ENCODE results near the gene LPGAT1.

Gene LPGAT1

DNA sequence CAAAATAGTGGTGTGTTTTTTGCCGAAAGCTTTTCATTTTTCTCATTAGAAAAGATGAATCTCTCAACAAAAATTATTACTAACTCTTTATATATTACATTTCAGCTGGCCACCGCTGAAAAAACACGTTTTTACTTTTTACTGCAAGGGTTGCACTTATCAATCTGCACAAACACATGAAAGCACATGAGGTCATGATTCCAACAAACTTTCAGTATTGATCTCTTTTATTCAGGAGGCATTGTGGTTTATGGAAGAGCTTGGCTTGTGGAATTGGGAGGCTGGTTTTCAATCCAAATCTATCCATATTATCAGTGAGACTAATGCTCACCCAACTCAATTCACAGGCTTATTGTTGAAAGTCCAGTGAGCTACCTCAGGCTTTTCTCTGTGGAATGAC, 20.6 kb upstream of the LPGAT1 start:
- TF ChIP-seq TAF1 (IDR thresholded peaks at IDR 0.05; ENCODE audit: low read depth, low read length) (no peak), PAX5 (IDR thresholded peaks at IDR 0.05; ENCODE audit: insufficient read depth, low read length, severe bottlenecking) (no peak), POLR2A (IDR thresholded peaks at IDR 0.05; ENCODE audit: low read depth, low read length) (no peak), POLR2AphosphoS5 (IDR thresholded peaks at IDR 0.05; ENCODE audit: low read depth, low read length) (no peak), SPI1 (IDR thresholded peaks at IDR 0.05; ENCODE audit: low read depth, low read length) (no peak), POU2F2 (IDR thresholded peaks at IDR 0.05; ENCODE audit: low read depth, low read length) (no peak)
- DNase-seq (ENCODE audit: insufficient read length, low spot score) = no peak
- no peak for FAIRE-seq

DNA sequence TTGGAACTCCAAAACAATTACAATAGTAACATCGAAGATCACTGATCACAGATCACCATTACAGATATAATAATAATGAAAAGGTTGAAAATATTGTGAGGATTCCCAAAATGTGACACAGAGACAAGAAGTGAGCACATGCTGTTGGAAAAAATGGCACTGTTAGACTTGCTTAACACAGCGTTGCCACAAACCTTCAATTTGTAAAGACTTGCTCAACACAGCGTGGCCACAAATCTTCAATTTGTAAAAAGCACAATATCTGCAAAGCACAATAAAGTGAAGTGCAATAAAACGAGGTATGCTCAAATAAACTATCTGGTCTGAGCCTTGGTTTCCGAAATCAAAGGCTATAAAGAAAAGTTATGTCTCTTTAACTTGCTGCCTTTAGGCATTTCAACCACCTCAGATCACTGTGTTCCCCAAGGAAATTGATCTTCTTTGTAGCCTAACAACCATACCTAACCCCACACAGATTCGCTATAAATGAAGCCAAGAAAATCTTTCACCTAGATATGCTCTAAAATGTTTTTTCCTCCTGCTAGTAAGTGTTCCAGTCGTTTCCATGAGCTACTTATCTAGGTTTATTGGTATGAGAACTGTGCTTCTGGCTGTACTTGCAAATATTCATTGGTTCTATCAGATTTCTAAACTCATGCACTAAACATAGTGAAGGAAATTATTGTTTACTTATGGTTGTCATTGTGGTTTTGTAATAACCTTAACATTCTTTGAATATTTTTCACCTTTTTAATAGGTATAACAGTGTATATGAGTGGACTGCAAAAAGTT, 13.1 kb upstream of the LPGAT1 start:
- peak; percentile 74 for FAIRE-seq
- no peak for DNase-seq (ENCODE audit: insufficient read length, low spot score)
- TF ChIP-seq POU2F2 (IDR thresholded peaks at IDR 0.05; ENCODE audit: low read depth, low read length) = no peak
- TF ChIP-seq PAX5 (IDR thresholded peaks at IDR 0.05; ENCODE audit: insufficient read depth, low read length, severe bottlenecking) = no peak
- TF ChIP-seq SPI1 (IDR thresholded peaks at IDR 0.05; ENCODE audit: low read depth, low read length) = no peak
- TF ChIP-seq POLR2A (IDR thresholded peaks at IDR 0.05; ENCODE audit: low read depth, low read length) = no peak
- no peak for TF ChIP-seq POLR2AphosphoS5 (IDR thresholded peaks at IDR 0.05; ENCODE audit: low read depth, low read length)
- no peak for TF ChIP-seq TAF1 (IDR thresholded peaks at IDR 0.05; ENCODE audit: low read depth, low read length)

DNA sequence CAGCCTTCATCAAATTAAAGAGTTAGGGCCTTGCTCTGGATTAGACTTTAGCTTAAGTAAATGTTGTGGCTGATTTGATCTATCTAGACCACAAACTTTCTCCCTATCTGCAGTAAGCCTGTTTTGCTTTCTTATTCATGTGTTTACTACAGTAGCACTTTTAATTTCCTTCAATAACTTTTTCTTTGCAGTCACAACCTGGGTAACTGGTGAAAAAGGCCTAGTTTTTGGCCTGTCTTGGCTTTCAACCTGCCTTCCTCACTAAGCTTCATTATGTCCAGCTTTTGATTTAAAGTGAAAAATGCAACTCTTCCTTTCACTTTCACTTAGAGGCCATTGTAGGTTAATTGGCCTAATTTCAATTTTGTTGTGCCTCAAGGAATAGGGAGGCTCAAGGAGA, 12.5 kb upstream of the LPGAT1 start:
- TF ChIP-seq POLR2A (IDR thresholded peaks at IDR 0.05; ENCODE audit: low read depth, low read length) (no peak), POU2F2 (IDR thresholded peaks at IDR 0.05; ENCODE audit: low read depth, low read length) (no peak), PAX5 (IDR thresholded peaks at IDR 0.05; ENCODE audit: insufficient read depth, low read length, severe bottlenecking) (no peak), POLR2AphosphoS5 (IDR thresholded peaks at IDR 0.05; ENCODE audit: low read depth, low read length) (no peak), SPI1 (IDR thresholded peaks at IDR 0.05; ENCODE audit: low read depth, low read length) (no peak), TAF1 (IDR thresholded peaks at IDR 0.05; ENCODE audit: low read depth, low read length) (no peak)
- FAIRE-seq (peak; percentile 13), DNase-seq (ENCODE audit: insufficient read length, low spot score) (no peak)

DNA sequence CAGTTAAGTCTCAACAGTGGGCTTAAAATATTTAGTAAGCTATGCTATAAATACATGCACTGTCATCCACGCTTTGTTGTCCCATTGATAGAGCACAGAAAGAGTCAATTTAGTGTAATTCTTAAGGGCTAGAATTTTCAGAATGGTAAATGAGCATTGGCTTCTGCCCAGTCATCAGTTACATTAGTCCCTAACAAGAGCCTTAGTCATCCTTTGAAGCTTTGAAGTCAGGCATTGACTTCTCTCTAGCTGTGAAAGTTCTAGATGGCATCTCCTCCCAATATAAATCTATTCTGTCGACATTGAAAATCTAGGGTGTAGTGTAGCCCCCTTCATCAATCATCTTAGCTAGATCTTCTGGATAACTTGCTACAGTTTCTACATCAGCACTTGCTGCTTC, 12.0 kb upstream of the LPGAT1 start:
- FAIRE-seq = peak; percentile 78
- TF ChIP-seq TAF1 (IDR thresholded peaks at IDR 0.05; ENCODE audit: low read depth, low read length) (no peak), POLR2AphosphoS5 (IDR thresholded peaks at IDR 0.05; ENCODE audit: low read depth, low read length) (no peak), SPI1 (IDR thresholded peaks at IDR 0.05; ENCODE audit: low read depth, low read length) (no peak), PAX5 (IDR thresholded peaks at IDR 0.05; ENCODE audit: insufficient read depth, low read length, severe bottlenecking) (no peak), POU2F2 (IDR thresholded peaks at IDR 0.05; ENCODE audit: low read depth, low read length) (no peak), POLR2A (IDR thresholded peaks at IDR 0.05; ENCODE audit: low read depth, low read length) (no peak)
- DNase-seq (ENCODE audit: insufficient read length, low spot score) = no peak

DNA sequence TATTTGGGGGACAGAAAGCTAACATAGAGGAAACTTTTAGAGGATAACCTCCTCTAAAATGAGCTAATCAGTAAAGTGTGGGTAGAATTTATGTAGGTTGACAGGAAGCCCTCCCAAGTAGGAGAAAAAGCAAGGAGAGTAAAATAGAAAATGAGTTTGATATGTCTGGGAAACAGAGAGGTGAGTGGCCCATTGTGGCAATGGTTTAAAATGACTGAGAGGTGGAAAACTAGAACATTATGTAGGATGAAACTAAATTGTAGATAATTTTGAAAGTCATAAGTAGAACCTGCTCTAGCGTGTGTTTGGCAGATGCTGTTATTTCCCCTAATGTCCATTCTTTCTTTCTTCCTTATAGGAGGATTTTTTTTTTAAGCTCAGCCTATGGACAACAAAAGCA, 8.5 kb upstream of the LPGAT1 start:
- FAIRE-seq (no peak), DNase-seq (ENCODE audit: insufficient read length, low spot score) (no peak)
- TF ChIP-seq PAX5 (IDR thresholded peaks at IDR 0.05; ENCODE audit: insufficient read depth, low read length, severe bottlenecking) = no peak
- TF ChIP-seq POLR2A (IDR thresholded peaks at IDR 0.05; ENCODE audit: low read depth, low read length) = no peak
- no peak for TF ChIP-seq POU2F2 (IDR thresholded peaks at IDR 0.05; ENCODE audit: low read depth, low read length)
- no peak for TF ChIP-seq POLR2AphosphoS5 (IDR thresholded peaks at IDR 0.05; ENCODE audit: low read depth, low read length)
- TF ChIP-seq SPI1 (IDR thresholded peaks at IDR 0.05; ENCODE audit: low read depth, low read length) = no peak

DNA sequence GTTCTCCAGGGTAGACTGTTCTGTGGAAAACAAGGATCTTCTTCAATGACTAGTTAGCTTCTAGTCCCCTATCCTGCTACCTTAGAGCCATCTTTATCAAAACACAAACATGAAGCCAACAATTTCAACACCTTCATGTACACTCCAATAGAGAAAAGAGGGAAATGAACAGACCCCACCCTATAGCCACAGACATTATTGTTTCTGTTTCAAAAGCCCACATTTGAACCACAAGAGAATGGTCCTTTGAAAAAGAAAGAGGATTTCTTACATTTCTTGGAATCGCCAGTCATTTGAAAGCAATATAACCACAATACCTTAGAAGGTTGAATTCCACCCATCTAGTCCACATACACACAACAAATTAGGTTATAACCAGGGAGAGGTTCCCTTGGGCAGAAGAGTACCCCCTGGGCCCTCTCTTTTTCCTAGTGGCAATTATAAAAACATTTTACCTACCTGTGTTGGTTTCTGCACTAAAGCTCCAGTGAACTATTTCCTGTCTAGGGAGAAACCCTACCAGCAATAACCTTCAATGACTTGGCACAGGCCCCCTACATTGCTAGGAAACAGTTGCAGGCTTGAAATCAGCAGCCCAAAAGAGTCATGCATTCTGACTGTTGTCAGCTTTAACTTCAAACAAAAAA, 2.7 kb upstream of the LPGAT1 start:
- TF ChIP-seq POLR2AphosphoS5 (IDR thresholded peaks at IDR 0.05; ENCODE audit: low read depth, low read length) (no peak), POLR2A (IDR thresholded peaks at IDR 0.05; ENCODE audit: low read depth, low read length) (no peak)
- peak; percentile 16 for FAIRE-seq
- no peak for DNase-seq (ENCODE audit: insufficient read length, low spot score)

DNA sequence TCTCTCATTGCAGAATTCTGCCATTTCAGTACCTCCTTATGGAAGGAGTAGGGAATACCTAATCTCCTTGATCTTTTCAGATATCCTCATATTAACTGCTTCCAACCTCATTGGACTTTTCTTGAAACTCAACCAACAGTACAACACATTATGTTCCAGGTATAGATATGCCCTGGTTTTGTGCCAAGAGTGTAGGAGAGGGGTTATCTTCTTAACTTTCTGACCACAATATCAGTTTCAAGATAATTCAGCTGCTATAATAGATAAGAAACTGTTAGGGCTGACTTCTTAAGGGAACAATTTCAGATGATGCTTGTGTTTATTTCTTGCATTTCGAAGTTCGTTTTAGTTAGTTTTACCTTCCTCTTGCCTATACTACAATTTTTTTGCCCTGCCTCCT, 2.1 kb upstream of the LPGAT1 start:
- FAIRE-seq (peak; percentile 73), DNase-seq (ENCODE audit: insufficient read length, low spot score) (no peak)
- TF ChIP-seq PAX5 (IDR thresholded peaks at IDR 0.05; ENCODE audit: insufficient read depth, low read length, severe bottlenecking) (no peak), SPI1 (IDR thresholded peaks at IDR 0.05; ENCODE audit: low read depth, low read length) (no peak), POLR2AphosphoS5 (IDR thresholded peaks at IDR 0.05; ENCODE audit: low read depth, low read length) (no peak), POU2F2 (IDR thresholded peaks at IDR 0.05; ENCODE audit: low read depth, low read length) (no peak), POLR2A (IDR thresholded peaks at IDR 0.05; ENCODE audit: low read depth, low read length) (no peak), TAF1 (IDR thresholded peaks at IDR 0.05; ENCODE audit: low read depth, low read length) (no peak)

DNA sequence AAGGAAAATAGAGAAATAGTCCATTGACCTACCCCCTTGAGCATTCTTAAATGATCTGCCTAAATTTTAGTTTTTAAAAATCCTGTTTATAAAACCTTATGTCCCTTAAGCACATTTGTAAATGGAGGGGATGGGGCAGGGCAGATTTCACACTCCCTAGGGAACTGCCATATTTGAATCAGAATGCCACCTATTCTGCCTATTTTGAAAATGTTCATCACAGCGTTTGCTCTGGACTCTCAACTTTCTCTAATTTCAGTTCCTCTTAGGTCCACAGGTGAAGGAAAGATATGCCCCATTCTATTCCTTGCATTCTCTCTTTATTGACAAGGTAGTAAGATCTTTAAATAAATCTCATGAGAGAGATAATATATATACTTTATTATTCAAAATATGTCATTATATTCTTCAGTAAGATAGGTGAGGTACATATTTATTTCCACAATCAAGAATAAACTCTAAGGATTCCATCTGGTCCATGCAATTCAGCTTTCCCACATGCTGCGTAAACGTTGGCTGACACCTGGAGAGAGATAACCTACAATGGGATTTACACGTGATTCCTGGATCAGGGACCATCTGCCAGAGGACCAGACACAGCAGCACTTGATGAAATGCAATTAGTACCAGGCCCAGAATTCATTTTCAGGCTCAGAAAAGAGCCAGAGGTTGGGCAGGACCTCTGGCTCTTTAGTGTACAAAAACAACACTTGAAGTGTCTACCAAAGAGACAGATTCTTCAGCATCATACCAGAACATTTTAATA, 1.2 kb upstream of the LPGAT1 start:
- TF ChIP-seq TAF1 (IDR thresholded peaks at IDR 0.05; ENCODE audit: low read depth, low read length) (no peak), SPI1 (IDR thresholded peaks at IDR 0.05; ENCODE audit: low read depth, low read length) (peak; percentile 89)
- DNase-seq (ENCODE audit: insufficient read length, low spot score) (no peak), FAIRE-seq (peak; percentile 65)

DNA sequence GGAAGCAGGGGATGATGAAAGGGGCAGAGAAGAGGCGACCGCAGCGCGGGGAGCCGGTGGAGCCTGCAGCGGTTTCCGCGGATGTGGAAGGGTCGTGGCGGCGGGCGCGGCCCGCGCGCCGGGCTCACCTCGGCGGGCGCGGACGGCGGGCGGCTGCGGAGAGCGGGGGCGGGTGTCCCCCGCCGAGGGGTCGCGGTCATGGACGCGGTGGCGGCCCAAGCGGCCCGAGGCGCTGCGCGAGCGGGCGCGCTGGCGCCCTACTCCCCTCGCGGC, 572 bp downstream of the LPGAT1 start:
- FAIRE-seq (peak; percentile 93), DNase-seq (ENCODE audit: insufficient read length, low spot score) (no peak)
- TF ChIP-seq POLR2AphosphoS5 (IDR thresholded peaks at IDR 0.05; ENCODE audit: low read depth, low read length) (no peak), SPI1 (IDR thresholded peaks at IDR 0.05; ENCODE audit: low read depth, low read length) (no peak)

Measured in GM12891 (cell line).